Peyer's patch (tissue), 4 donors: ENCODE data around the gene GUCA1A. TPM values are rescaled to one million over a fixed set of nuclear protein-coding genes. Genes with fewer than 3 reads are reported as not detected.

Source experiments
- DNase-seq, 3 donors: peaks; one replicate each; pipeline ENCODE4 v3.0.0-alpha.2; 2017 to 2019
- H3K27ac ChIP-seq, 4 donors: fragments of 200-600 bp; sonication (generic); one replicate each; pipeline ENCODE4 v1.5.1; 2016 to 2019
- H3K27me3 ChIP-seq, 2 donors: fragments of 200-600 bp; sonication (generic); one replicate each; pipeline ENCODE4 v1.5.1; 2019
- H3K36me3 ChIP-seq, 3 donors: fragments of 200-600 bp; sonication (generic); one replicate each; pipeline ENCODE4 v1.5.1; 2016 to 2019
- H3K4me1 ChIP-seq, 4 donors: fragments of 200-600 bp; sonication (generic); one replicate each; pipeline ENCODE4 v1.5.1; 2016 to 2019
- H3K4me3 ChIP-seq, 4 donors: fragments of 200-600 bp; sonication (generic); 1 replicate in 3 of 4; 2 replicates in 1 of 4; pipeline ENCODE4 v1.5.1; 2016 to 2019; ENCODE audit warnings: mild to moderate bottlenecking in 1 of 4
- H3K9me3 ChIP-seq, 4 donors: fragments of 200-600 bp; sonication (generic); one replicate each; pipeline ENCODE4 v1.5.1; 2016 to 2019; ENCODE audit warnings: mild to moderate bottlenecking in 1 of 4
- CTCF ChIP-seq, 6 experiments: fragments of 450-650 bp in 4 of 6; fragments of 200-600 bp in 2 of 6; sonication (generic) in 1 of 6; IDR thresholded peaks; one replicate each; pipeline ENCODE4 v1.5.1; 2017 to 2019; ENCODE audit warnings: antibody characterized with exemption in 6 of 6, mild to moderate bottlenecking in 3 of 6, moderate library complexity in 1 of 6
- POLR2A ChIP-seq, 2 donors: fragments of 450-650 bp; IDR thresholded peaks; one replicate each; pipeline ENCODE4 v1.5.1; 2017; ENCODE audit warnings: antibody characterized with exemption in 2 of 2, mild to moderate bottlenecking in 2 of 2, moderate library complexity in 2 of 2
- total RNA-seq, 4 donors: library from RNA; depleted of rRNA; stranded (reverse); fragments of >200 nt; gene quantifications; one replicate each; pipeline ENCODE4 v1.1.0, GENCODE V29; 2016

GUCA1A gene
- total RNA-seq, 4 donors from 2014 or later = not detected

- Histone ChIP-seq H3K27me3 (no peaks in the 10 kb centered on the region), H3K4me3 (no peak overlapping the region), H3K27ac (no peak overlapping the region), H3K4me1 (no peaks in the 10 kb centered on the region), H3K36me3 (no peaks in the 10 kb centered on the region), H3K9me3 (no peaks in the 10 kb centered on the region)
- no peak for DNase-seq
- TF ChIP-seq CTCF (IDR thresholded peaks at IDR 0.05) = no peak
- no peak for TF ChIP-seq POLR2A (IDR thresholded peaks at IDR 0.05)
These were observed 14.5 kb upstream of the GUCA1A start for GRCh38 chr6:42158631-42159030.

GRCh38 chr6:42159431-42160024 is 13.6 kb upstream of the GUCA1A start:
- H3K9me3 ChIP-seq = no peaks in the 10 kb centered on the region
- H3K4me3 ChIP-seq = no peak overlapping the region
- no peaks in the 10 kb centered on the region for H3K27me3 ChIP-seq
- H3K27ac ChIP-seq = no peak overlapping the region
- no peaks in the 10 kb centered on the region for H3K36me3 ChIP-seq
- no peaks in the 10 kb centered on the region for H3K4me1 ChIP-seq
- DNase-seq = no peak
- TF ChIP-seq CTCF (IDR thresholded peaks at IDR 0.05) (no peak), POLR2A (IDR thresholded peaks at IDR 0.05) (no peak)

- TF ChIP-seq POLR2A (IDR thresholded peaks at IDR 0.05) (no peak), CTCF (IDR thresholded peaks at IDR 0.05) (no peak)
- Histone ChIP-seq H3K27me3 (no peaks in the 10 kb centered on the region), H3K36me3 (no peaks in the 10 kb centered on the region)
These were observed 10.8 kb upstream of the GUCA1A start for GRCh38 chr6:42162384-42162783.

GRCh38 chr6:42162812-42163211 is 10.4 kb upstream of the GUCA1A start:
- no peak for DNase-seq
- no peaks in the 10 kb centered on the region for H3K9me3 ChIP-seq
- H3K36me3 ChIP-seq = no peaks in the 10 kb centered on the region
- no peak overlapping the region for H3K4me3 ChIP-seq
- no peaks in the 10 kb centered on the region for H3K27me3 ChIP-seq
- TF ChIP-seq CTCF (IDR thresholded peaks at IDR 0.05) (no peak), POLR2A (IDR thresholded peaks at IDR 0.05) (no peak)
- no peaks in the 10 kb centered on the region for H3K4me1 ChIP-seq
- no peak overlapping the region for H3K27ac ChIP-seq

More at GRCh38 chr6:42162384-42162783, 10.8 kb upstream of the GUCA1A start:
- Histone ChIP-seq H3K4me1 (no peaks in the 10 kb centered on the region), H3K27ac (no peak overlapping the region), H3K4me3 (no peak overlapping the region), H3K9me3 (no peaks in the 10 kb centered on the region)
- no peak for DNase-seq

GRCh38 chr6:42163981-42164380 is 9.2 kb upstream of the GUCA1A start:
- Histone ChIP-seq H3K36me3 (no peaks in the 10 kb centered on the region), H3K9me3 (no peaks in the 10 kb centered on the region), H3K4me1 (no peaks in the 10 kb centered on the region), H3K27ac (no peak overlapping the region), H3K4me3 (no peak overlapping the region), H3K27me3 (no peaks in the 10 kb centered on the region)
- TF ChIP-seq POLR2A (IDR thresholded peaks at IDR 0.05) (no peak), CTCF (IDR thresholded peaks at IDR 0.05) (no peak)
- DNase-seq = no peak

GRCh38 chr6:42165016-42165415 is 8.1 kb upstream of the GUCA1A start:
- TF ChIP-seq CTCF (IDR thresholded peaks at IDR 0.05) (no peak), POLR2A (IDR thresholded peaks at IDR 0.05) (no peak)
- Histone ChIP-seq H3K36me3 (no peaks in the 10 kb centered on the region), H3K4me3 (no peak overlapping the region), H3K27me3 (no peaks in the 10 kb centered on the region), H3K4me1 (no peaks in the 10 kb centered on the region), H3K27ac (no peak overlapping the region), H3K9me3 (peaks cover 0 to 3% (median 0%) of the 10 kb centered on the region in 4 donors)
- no peak for DNase-seq
